MM.1S (cell line): Measurements from ENCODE around the gene PDZRN3.

ENCODE experiments used
- DNase-seq: peaks from one replicate; pipeline ENCODE4 v3.0.0-alpha.2; 2015
- H2AFZ ChIP-seq: fragments of 300-600 bp; sonication (generic); 2 replicates; pipeline ENCODE4 v1.6.0; 2016; ENCODE audit warnings: antibody characterized with exemption, low read length
- H3F3A ChIP-seq: fragments of 300-600 bp; sonication (generic); 2 replicates; pipeline ENCODE4 v1.6.1; 2016; ENCODE audit warnings: mild to moderate bottlenecking, antibody characterized with exemption, low read length, moderate library complexity, mixed read lengths; ENCODE audit not compliant: insufficient read depth
- H3K27ac ChIP-seq: fragments of 300-600 bp; sonication (generic); 2 replicates; pipeline ENCODE4 v1.5.1; 2016; ENCODE audit warnings: mild to moderate bottlenecking, low read length
- H3K27me3 ChIP-seq: fragments of 300-600 bp; sonication (generic); replicated peaks from 2 replicates; pipeline ENCODE4 v1.6.0; 2016; ENCODE audit warnings: low read length; ENCODE audit not compliant: insufficient read depth
- H3K36me3 ChIP-seq: fragments of 300-600 bp; sonication (generic); replicated peaks from 2 replicates; pipeline ENCODE4 v1.6.1; 2016; ENCODE audit warnings: mild to moderate bottlenecking, low read length, mixed read lengths; ENCODE audit not compliant: insufficient read depth
- H3K4me1 ChIP-seq: fragments of 300-600 bp; sonication (generic); 2 replicates; pipeline ENCODE4 v1.6.1; 2016; ENCODE audit warnings: low read length, mixed read lengths
- H3K4me2 ChIP-seq: fragments of 300-600 bp; sonication (generic); 2 replicates; pipeline ENCODE4 v1.6.0; 2016; ENCODE audit warnings: low read depth, low read length
- H3K4me3 ChIP-seq: fragments of 300-600 bp; sonication (generic); 2 replicates; pipeline ENCODE4 v1.5.1; 2016; ENCODE audit warnings: low read length, mixed read lengths
- H3K79me2 ChIP-seq: fragments of 300-600 bp; sonication (generic); 2 replicates; pipeline ENCODE4 v1.6.1; 2016; ENCODE audit warnings: mixed run types, low read length, mixed read lengths
- H3K9ac ChIP-seq: fragments of 300-600 bp; sonication (generic); 2 replicates; pipeline ENCODE4 v1.6.1; 2016; ENCODE audit warnings: low read length, mixed read lengths
- H3K9me2 ChIP-seq: fragments of 300-600 bp; sonication (generic); replicated peaks from 2 replicates; pipeline ENCODE4 v1.6.1; 2016; ENCODE audit warnings: mild to moderate bottlenecking, low read length, mixed read lengths; ENCODE audit not compliant: insufficient read depth
- H3K9me3 ChIP-seq: fragments of 300-600 bp; sonication (generic); replicated peaks from 2 replicates; pipeline ENCODE4 v1.6.1; 2016; ENCODE audit warnings: mild to moderate bottlenecking, low read length, mixed read lengths; ENCODE audit not compliant: insufficient read depth
- H4K20me1 ChIP-seq: fragments of 300-600 bp; sonication (generic); 2 replicates; pipeline ENCODE4 v1.6.1; 2016; ENCODE audit warnings: mild to moderate bottlenecking, low read length, moderate library complexity, mixed read lengths; ENCODE audit not compliant: insufficient read depth
- CTCF ChIP-seq: fragments of 300-600 bp; sonication (generic); IDR thresholded peaks from 2 replicates; pipeline ENCODE4 v1.5.1; 2016; ENCODE audit warnings: antibody characterized with exemption, low read length, mixed read lengths
- EZH2 ChIP-seq: fragments of 300-600 bp; sonication (generic); optimal IDR thresholded peaks from 2 replicates; pipeline ENCODE3; 2017; ENCODE audit warnings: low read depth, mild to moderate bottlenecking, antibody characterized with exemption, low read length, mixed read lengths
- EZH2phosphoT487 ChIP-seq: fragments of 300-600 bp; sonication (generic); IDR thresholded peaks from 2 replicates; pipeline ENCODE4 v1.6.1; 2018; ENCODE audit warnings: antibody characterized with exemption, low read length

Gene PDZRN3

GRCh38 chr3:73664389-73664788 lies 39.6 kb upstream of the PDZRN3 start:
- H3K9ac ChIP-seq = no peak overlapping the region
- peak; percentile 71 for DNase-seq
- H3K4me2 ChIP-seq = peak overlapping the region; percentile 42
- no peaks in the 10 kb centered on the region for H3K9me2 ChIP-seq
- H3K27me3 ChIP-seq = no peaks in the 10 kb centered on the region
- H3K79me2 ChIP-seq = no peaks in the 10 kb centered on the region
- H3K9me3 ChIP-seq = no peaks in the 10 kb centered on the region
- H4K20me1 ChIP-seq = no peaks in the 10 kb centered on the region
- peaks cover 24% of the 10 kb centered on the region for H3K4me1 ChIP-seq
- H3K36me3 ChIP-seq = no peaks in the 10 kb centered on the region
- peak overlapping the region; percentile 57; the same call in 1 of the 2 replicates for H3K27ac ChIP-seq
- H3K4me3 ChIP-seq = no peak overlapping the region
- peaks cover 11% of the 10 kb centered on the region; the same call in 1 of the 2 replicates for H3F3A ChIP-seq
- TF ChIP-seq CTCF (no peak), EZH2 (no peak), EZH2phosphoT487 (no peak)
- peak overlapping the region; percentile 5; the same call in 1 of the 2 replicates for H2AFZ ChIP-seq

GRCh38 chr3:73663495-73663894 lies 38.8 kb upstream of the PDZRN3 start:
- Histone ChIP-seq H3K27me3 (no peaks in the 10 kb centered on the region), H3K79me2 (no peaks in the 10 kb centered on the region), H3F3A (peaks cover 11% of the 10 kb centered on the region; the same call in 1 of the 2 replicates), H3K9me2 (no peaks in the 10 kb centered on the region), H3K27ac (peak overlapping the region; percentile 57; the same call in 1 of the 2 replicates), H3K9ac (no peak overlapping the region), H3K4me1 (peaks cover 24% of the 10 kb centered on the region), H2AFZ (no peak overlapping the region; the same call in 1 of the 2 replicates), H3K9me3 (no peaks in the 10 kb centered on the region), H3K36me3 (no peaks in the 10 kb centered on the region), H3K4me3 (no peak overlapping the region), H3K4me2 (peak overlapping the region; percentile 42; the same call in 1 of the 2 replicates), H4K20me1 (no peaks in the 10 kb centered on the region)
- no peak for DNase-seq
- TF ChIP-seq EZH2 = no peak
- no peak for TF ChIP-seq EZH2phosphoT487
- TF ChIP-seq CTCF = no peak

- no peaks in the 10 kb centered on the region for H3K27me3 ChIP-seq
- no peak overlapping the region for H2AFZ ChIP-seq
- H3K4me1 ChIP-seq = peaks cover 24% of the 10 kb centered on the region
- no peak overlapping the region for H3K9ac ChIP-seq
- TF ChIP-seq CTCF = no peak
- no peak for TF ChIP-seq EZH2
- TF ChIP-seq EZH2phosphoT487 = no peak
- H3K27ac ChIP-seq = no peak overlapping the region
- H3K36me3 ChIP-seq = no peaks in the 10 kb centered on the region
- H4K20me1 ChIP-seq = no peaks in the 10 kb centered on the region
- H3F3A ChIP-seq = peaks cover 11% of the 10 kb centered on the region; the same call in 1 of the 2 replicates
- no peaks in the 10 kb centered on the region for H3K9me2 ChIP-seq
- H3K4me3 ChIP-seq = no peak overlapping the region
- no peaks in the 10 kb centered on the region for H3K9me3 ChIP-seq
- no peak for DNase-seq
- no peaks in the 10 kb centered on the region for H3K79me2 ChIP-seq
- no peak overlapping the region for H3K4me2 ChIP-seq
Measured at GRCh38 chr3:73661265-73661664, 36.5 kb upstream of the PDZRN3 start.
